Retinal pigment epithelial cell (primary cell): ENCODE measurements around the gene NFIC.
A peak's percentile ranks its signal among the peaks of the same experiment; 100 is the strongest.
"Not testable (repeated sequence)": the region's sequence is repeated elsewhere in the genome, so short reads cannot be mapped to it uniquely, and the experiment has no call there.

Source experiments
- DNase-seq: peaks from one replicate; pipeline ENCODE4 v3.0.0-alpha.2; 2010; ENCODE audit warnings: low read depth
- H3K4me3 ChIP-seq: 2 replicates; pipeline ENCODE4 v1.5.1; 2011; ENCODE audit warnings: mild to moderate bottlenecking, low read length, control low read depth, moderate library complexity
- TF ChIP-seq, protein P1 (sequence below): conservative IDR thresholded peaks from 2 replicates; pipeline ENCODE4 v1.5.1; 2011; ENCODE audit warnings: low read depth, low read length, control low read depth, inconsistent platforms

Gene NFIC

DNA sequence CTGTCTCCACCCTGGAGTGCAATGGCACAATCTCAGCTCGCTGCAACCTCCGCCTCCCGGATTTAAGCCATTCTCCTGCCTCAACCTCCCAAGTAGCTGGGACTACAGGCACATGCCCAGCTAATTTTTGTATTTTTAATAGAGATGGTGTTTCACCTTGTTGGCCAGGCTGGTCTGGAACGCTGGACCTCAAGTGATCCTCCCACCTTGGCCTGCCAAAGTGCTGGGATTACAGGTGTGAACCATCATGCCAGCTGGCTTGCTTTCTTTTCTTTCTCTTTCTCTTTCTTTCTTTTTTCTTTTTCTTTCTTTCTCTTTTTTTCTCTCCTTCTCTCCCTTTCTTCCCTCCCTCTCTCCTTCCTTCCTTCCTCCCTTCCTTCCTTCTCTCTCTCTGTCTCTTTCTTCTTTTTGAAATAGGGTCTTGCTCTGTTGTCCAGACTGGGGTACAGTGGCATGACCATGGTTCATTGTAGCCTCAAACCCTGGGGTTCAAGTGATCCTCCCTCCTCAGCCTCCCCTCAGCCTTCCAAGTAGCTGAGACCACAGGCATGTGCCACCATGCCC is 33.3 kb upstream of the NFIC start:
- no peak overlapping the region for H3K4me3 ChIP-seq
- no peak for DNase-seq
- TF ChIP-seq, protein P1, sequence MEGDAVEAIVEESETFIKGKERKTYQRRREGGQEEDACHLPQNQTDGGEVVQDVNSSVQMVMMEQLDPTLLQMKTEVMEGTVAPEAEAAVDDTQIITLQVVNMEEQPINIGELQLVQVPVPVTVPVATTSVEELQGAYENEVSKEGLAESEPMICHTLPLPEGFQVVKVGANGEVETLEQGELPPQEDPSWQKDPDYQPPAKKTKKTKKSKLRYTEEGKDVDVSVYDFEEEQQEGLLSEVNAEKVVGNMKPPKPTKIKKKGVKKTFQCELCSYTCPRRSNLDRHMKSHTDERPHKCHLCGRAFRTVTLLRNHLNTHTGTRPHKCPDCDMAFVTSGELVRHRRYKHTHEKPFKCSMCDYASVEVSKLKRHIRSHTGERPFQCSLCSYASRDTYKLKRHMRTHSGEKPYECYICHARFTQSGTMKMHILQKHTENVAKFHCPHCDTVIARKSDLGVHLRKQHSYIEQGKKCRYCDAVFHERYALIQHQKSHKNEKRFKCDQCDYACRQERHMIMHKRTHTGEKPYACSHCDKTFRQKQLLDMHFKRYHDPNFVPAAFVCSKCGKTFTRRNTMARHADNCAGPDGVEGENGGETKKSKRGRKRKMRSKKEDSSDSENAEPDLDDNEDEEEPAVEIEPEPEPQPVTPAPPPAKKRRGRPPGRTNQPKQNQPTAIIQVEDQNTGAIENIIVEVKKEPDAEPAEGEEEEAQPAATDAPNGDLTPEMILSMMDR, result no peak

DNA sequence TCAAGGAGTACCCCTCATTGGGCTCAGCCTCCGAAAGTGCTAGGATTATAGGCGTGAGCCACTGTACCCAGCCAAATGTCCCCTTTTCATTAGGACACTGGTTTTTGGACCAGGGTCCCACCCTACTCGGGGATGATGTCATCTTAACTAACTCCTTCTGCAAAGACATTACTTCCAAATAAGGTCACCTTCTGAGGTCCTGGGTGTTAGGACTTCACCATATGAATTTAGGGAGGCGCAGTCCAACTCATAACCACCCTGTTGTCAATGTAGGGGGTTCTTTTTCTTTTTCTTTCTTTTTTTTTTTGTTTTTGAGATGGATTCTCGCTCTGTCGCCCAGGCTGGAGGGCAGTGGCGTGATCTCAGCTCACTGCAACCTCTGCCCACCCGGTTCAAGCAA is 32.7 kb upstream of the NFIC start:
- no peak overlapping the region for H3K4me3 ChIP-seq
- no peak for DNase-seq
- TF ChIP-seq, protein P1, result no peak

DNA sequence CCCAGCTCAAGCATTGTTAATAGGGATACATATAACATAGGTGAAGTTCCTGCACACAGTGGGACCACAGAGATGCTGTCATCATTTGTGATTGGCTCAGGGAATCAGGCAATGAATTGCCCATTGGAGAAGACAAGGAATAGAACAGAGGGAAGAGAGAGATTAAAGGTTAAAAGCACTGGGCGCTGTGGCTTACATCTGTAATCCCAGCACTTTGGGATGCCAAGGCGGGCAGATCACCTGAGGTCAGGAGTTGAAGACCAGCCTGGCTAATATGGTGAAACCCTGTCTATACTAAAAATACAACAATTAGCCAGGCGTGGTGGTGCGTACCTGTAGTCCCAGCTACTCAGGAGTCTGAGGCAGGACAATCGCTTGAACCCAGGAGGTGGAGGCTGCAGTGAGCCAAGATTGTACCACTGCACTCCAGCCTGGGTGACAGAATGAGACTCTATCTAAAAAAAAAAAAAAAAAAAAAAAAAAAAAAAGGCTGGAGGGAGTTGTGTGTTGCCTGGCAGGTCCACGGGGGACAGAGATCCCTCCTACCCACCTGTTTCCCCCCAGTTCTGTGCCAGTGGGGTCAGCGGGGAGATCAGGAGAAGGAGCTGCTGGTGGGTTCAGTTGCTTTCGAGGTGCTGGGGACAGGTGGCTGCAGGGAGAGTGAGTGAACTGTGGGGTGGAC is 31.5 kb upstream of the NFIC start:
- not testable (repeated sequence) for DNase-seq, H3K4me3 ChIP-seq

DNA sequence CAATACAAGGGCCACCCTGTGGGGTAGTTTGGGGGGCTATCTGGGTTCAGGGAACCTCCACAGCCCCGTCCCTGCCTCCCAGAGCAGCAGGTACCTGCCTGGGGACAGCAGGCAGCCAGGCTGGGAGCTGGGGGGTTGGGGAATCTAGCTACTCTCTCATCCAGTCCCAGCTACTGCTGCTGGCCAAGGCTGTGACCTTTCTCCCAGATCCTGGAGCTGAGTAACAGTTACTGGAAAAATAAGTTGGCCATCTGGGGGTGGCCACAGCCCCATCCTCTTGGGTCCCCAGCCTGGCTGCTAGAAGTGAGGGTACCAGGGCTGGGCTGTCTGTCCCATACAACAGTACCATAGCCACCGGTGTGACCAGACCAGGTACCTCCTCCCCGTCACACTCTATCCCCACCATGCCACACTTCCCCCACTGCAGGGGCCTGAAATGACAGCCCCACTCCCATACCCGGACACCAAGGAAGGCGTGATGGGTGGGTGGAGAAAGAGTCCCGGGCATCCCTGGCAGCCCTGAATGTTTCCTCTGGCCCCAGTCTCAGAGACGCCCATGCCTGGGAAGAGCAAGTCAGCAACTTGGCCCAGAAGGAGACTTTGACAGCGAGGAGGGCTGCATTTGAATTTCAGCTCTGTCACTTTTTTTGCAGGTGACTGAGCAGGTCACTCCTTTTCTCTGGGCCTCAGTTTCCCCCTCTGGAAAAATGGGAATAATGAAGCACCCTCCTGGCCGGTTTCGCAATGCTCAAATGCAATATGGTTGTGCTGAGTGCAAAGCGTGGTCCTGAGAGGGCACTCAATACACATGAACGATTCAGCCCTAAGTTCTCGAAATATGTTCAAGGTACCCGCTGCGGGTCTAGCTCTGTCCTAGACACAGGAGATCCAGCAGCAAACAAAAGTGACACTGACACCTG is 30.7 kb upstream of the NFIC start:
- no peak for DNase-seq
- no peak overlapping the region for H3K4me3 ChIP-seq
- TF ChIP-seq, protein P1, result no peak

DNA sequence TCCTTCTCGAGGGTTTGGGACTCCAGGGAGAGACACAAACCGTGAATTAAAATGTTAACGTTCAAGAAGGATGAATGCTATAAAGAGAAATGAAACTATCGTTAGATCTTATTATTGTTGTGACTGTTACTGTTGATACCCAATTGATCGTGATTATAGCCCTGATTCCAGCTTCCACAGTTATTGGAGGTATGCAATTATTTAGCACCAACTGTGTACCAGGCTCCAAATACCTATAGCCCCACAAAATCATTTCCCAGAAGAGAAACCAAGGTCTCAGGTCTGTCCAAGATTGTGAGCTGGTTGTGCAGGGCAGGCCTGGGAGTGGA is 30.1 kb upstream of the NFIC start:
- TF ChIP-seq, protein P1, result no peak
- H3K4me3 ChIP-seq, result no peak overlapping the region
- no peak for DNase-seq

DNA sequence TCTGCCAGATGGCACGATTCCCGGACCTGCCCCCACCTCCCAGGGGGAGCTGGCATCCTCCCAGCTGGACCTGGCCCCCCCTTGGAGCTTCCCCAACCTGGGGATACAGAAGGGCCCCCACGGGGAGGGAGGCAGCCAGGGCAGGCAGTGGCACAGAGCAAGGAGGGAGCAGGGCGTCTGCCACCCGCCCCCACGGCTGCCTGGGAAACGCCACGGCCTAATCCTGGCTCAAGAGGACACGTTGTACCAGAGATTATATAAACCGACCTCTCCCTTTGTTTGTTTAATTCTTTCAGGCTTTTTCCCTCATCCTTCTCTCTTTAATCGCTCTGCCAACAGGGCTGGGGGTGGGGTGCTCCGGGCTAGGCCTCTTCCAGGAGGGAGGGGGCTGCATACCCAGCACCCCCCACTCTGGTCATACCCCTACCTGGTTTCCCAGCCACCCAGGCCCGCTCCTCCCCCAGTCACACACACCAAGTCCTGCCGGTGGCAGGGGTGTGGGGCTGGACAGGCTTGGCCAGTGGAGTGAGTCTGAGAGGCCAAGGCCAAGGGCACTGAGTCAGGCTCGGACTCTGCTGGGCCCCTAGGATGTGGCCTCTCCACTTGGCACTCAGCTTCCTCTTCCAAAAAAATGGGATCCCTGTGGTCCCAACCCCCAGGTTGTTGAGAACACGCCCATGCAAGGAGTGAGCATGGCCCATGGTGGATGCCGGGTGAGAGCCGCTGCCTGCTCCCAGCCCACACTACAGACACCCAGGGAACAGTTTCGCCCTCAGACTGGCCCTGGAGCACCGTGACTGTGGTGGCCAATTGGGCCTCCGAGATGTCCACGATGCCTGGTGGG is 29.5 kb upstream of the NFIC start:
- H3K4me3 ChIP-seq, result no peak overlapping the region
- DNase-seq, result peak; percentile 84
- TF ChIP-seq, protein P1, result no peak
